ENCODE data around the gene CXCR6. TPM values are rescaled to one million over a fixed set of nuclear protein-coding genes. Genes with fewer than 3 reads are reported as not detected.

CXCR6 gene
- total and polyA plus RNA-seq, 2 experiments from 2014 or later = 0.10 TPM; not detected in 1

DNA sequence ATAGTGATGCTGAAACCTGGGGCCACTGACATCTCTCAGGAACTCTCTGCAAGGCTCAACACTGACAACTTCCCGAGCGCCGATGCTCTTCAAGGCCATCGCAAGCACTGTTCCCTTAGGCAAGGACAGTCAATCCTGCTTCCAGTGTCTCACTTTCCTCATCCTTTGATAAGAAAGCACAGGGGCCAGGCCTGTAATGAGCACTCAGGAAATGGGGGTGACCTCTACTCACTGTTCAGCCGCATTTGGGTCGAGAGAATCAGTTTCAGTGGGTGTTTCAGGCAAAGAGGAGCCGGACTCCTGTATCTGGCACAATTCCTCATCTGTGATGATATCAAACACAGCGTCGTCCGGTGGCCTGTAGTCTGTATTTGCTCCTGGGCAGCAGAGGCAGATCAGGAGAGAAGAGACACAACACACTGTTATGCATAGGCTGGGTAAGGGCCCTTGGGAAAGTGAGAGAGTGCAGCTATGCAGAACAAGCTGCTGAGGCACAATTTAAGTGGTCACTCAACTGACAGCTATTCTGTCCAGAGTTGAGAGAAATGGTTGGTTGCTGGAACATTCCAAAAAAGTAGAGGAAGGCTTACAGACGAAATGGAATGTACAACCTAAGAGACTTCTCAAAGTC lies 11.9 kb downstream of the CXCR6 start:
- H3K36me3 Mint-ChIP-seq (ENCODE audit: low read depth) = peaks cover 72% of the 10 kb centered on the region
- no peak overlapping the region for H3K27ac Mint-ChIP-seq
- no peaks in the 10 kb centered on the region for H3K9me3 Mint-ChIP-seq
- H2AFZ ChIP-seq = no peak overlapping the region
- no peaks in the 10 kb centered on the region for H4K20me1 ChIP-seq (replicated peaks; ENCODE audit: insufficient read depth)
- no peaks in the 10 kb centered on the region for H3K9me2 ChIP-seq (ENCODE audit: insufficient read depth)
- peaks cover 51% of the 10 kb centered on the region for H3K36me3 ChIP-seq (ENCODE audit: insufficient read depth)
- H3K27me3 Mint-ChIP-seq (ENCODE audit: insufficient read depth, low read depth, poor library complexity) = peaks cover 2% of the 10 kb centered on the region
- H3K4me1 ChIP-seq (ENCODE audit: insufficient read depth) = no peaks in the 10 kb centered on the region
- H3K4me3 ChIP-seq = no peak overlapping the region
- no peaks in the 10 kb centered on the region for H3F3A ChIP-seq (replicated peaks; ENCODE audit: low read depth)
- H3K79me2 ChIP-seq (replicated peaks; ENCODE audit: insufficient read depth) = no peaks in the 10 kb centered on the region
- no peak overlapping the region for H3K4me3 Mint-ChIP-seq
- no peaks in the 10 kb centered on the region for H3K4me1 Mint-ChIP-seq
- TF ChIP-seq POLR2AphosphoS5 (IDR thresholded peaks at IDR 0.05; ENCODE audit: low read depth) = no peak
- no peak for TF ChIP-seq JUNB (IDR thresholded peaks at IDR 0.05; ENCODE audit: unreplicated experiment)
- TF ChIP-seq ZNF114 (CRISPR knock-in tag; IDR thresholded peaks at IDR 0.05) = no peak
- no peak for TF ChIP-seq NANOG (IDR thresholded peaks at IDR 0.05; ENCODE audit: borderline replicate concordance)
- no peak for TF ChIP-seq CTCF (conservative IDR thresholded peaks at IDR 0.05; ENCODE audit: low read depth in 2 of 2)
- no peak for TF ChIP-seq ETS1 (IDR thresholded peaks at IDR 0.05)
- TF ChIP-seq STAT1 (IDR thresholded peaks at IDR 0.05; ENCODE audit: unreplicated experiment) = no peak
- TF ChIP-seq CREB1 (CRISPR knock-in tag; IDR thresholded peaks at IDR 0.05; ENCODE audit: low read depth) = no peak
- no peak for TF ChIP-seq EZH2 (IDR thresholded peaks at IDR 0.05; ENCODE audit: low read depth, unreplicated experiment)
- TF ChIP-seq, protein P1, sequence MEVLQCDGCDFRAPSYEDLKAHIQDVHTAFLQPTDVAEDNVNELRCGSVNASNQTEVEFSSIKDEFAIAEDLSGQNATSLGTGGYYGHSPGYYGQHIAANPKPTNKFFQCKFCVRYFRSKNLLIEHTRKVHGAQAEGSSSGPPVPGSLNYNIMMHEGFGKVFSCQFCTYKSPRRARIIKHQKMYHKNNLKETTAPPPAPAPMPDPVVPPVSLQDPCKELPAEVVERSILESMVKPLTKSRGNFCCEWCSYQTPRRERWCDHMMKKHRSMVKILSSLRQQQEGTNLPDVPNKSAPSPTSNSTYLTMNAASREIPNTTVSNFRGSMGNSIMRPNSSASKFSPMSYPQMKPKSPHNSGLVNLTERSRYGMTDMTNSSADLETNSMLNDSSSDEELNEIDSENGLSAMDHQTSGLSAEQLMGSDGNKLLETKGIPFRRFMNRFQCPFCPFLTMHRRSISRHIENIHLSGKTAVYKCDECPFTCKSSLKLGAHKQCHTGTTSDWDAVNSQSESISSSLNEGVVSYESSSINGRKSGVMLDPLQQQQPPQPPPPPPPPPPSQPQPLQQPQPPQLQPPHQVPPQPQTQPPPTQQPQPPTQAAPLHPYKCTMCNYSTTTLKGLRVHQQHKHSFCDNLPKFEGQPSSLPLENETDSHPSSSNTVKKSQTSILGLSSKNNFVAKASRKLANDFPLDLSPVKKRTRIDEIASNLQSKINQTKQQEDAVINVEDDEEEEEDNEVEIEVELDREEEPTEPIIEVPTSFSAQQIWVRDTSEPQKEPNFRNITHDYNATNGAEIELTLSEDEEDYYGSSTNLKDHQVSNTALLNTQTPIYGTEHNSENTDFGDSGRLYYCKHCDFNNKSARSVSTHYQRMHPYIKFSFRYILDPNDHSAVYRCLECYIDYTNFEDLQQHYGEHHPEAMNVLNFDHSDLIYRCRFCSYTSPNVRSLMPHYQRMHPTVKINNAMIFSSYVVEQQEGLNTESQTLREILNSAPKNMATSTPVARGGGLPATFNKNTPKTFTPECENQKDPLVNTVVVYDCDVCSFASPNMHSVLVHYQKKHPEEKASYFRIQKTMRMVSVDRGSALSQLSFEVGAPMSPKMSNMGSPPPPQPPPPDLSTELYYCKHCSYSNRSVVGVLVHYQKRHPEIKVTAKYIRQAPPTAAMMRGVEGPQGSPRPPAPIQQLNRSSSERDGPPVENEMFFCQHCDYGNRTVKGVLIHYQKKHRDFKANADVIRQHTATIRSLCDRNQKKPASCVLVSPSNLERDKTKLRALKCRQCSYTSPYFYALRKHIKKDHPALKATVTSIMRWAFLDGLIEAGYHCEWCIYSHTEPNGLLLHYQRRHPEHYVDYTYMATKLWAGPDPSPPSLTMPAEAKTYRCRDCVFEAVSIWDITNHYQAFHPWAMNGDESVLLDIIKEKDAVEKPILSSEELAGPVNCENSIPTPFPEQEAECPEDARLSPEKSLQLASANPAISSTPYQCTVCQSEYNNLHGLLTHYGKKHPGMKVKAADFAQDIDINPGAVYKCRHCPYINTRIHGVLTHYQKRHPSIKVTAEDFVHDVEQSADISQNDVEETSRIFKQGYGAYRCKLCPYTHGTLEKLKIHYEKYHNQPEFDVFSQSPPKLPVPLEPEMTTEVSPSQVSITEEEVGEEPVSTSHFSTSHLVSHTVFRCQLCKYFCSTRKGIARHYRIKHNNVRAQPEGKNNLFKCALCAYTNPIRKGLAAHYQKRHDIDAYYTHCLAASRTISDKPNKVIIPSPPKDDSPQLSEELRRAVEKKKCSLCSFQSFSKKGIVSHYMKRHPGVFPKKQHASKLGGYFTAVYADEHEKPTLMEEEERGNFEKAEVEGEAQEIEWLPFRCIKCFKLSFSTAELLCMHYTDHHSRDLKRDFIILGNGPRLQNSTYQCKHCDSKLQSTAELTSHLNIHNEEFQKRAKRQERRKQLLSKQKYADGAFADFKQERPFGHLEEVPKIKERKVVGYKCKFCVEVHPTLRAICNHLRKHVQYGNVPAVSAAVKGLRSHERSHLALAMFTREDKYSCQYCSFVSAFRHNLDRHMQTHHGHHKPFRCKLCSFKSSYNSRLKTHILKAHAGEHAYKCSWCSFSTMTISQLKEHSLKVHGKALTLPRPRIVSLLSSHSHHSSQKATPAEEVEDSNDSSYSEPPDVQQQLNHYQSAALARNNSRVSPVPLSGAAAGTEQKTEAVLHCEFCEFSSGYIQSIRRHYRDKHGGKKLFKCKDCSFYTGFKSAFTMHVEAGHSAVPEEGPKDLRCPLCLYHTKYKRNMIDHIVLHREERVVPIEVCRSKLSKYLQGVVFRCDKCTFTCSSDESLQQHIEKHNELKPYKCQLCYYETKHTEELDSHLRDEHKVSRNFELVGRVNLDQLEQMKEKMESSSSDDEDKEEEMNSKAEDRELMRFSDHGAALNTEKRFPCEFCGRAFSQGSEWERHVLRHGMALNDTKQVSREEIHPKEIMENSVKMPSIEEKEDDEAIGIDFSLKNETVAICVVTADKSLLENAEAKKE (CRISPR knock-in tag; IDR thresholded peaks at IDR 0.05) = no peak
- TF ChIP-seq REST (IDR thresholded peaks at IDR 0.05; ENCODE audit: unreplicated experiment) = no peak
- no peak for TF ChIP-seq ZNF331 (CRISPR knock-in tag; IDR thresholded peaks at IDR 0.05; ENCODE audit: low read depth)
- no peak for TF ChIP-seq EZH2phosphoT487 (IDR thresholded peaks at IDR 0.05; ENCODE audit: unreplicated experiment)
- ATAC-seq = no peak
- H3K27me3 ChIP-seq (ENCODE audit: insufficient read depth) = no peaks in the 10 kb centered on the region
- no peak for DNase-seq (ENCODE audit: low spot score)
- H3K4me2 ChIP-seq = no peak overlapping the region
- no peak overlapping the region for H3K27ac ChIP-seq (ENCODE audit: low read depth)

Data from GM23338 (cell line).